Measurements from ENCODE around the gene BRMS1L.

The BRMS1L gene

DNA sequence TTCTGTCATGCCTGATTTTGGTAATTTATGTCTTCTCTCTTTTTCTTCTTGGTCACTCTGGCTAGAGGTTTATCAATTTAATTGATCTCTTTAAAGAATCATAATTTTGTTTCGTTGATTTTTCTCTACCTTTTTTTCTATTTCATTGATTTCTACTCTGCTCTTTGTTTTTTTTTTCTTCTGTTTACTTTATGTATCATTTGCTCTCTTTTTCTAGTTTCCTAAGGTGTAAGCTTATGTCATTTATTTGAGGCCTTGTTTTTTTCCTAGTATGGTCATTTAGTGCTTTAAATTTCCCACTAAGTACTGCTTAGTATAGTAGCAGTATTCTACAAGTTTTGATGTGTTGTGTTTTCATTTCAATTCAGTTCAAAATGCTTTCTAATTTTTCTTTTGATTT lies 89.6 kb downstream of the BRMS1L start:
- TF ChIP-seq, protein P1, sequence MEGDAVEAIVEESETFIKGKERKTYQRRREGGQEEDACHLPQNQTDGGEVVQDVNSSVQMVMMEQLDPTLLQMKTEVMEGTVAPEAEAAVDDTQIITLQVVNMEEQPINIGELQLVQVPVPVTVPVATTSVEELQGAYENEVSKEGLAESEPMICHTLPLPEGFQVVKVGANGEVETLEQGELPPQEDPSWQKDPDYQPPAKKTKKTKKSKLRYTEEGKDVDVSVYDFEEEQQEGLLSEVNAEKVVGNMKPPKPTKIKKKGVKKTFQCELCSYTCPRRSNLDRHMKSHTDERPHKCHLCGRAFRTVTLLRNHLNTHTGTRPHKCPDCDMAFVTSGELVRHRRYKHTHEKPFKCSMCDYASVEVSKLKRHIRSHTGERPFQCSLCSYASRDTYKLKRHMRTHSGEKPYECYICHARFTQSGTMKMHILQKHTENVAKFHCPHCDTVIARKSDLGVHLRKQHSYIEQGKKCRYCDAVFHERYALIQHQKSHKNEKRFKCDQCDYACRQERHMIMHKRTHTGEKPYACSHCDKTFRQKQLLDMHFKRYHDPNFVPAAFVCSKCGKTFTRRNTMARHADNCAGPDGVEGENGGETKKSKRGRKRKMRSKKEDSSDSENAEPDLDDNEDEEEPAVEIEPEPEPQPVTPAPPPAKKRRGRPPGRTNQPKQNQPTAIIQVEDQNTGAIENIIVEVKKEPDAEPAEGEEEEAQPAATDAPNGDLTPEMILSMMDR (conservative IDR thresholded peaks at IDR 0.05; ENCODE audit: low read depth): no peak
- no peak for DNase-seq (ENCODE audit: low spot score)
- CTCF ChIA-PET: interaction anchor here (0.6 to 0.7 kb wide), 2 partner anchors 301 to 842 kb away, joined by 3 to 4 read pairs; no protein-coding TSS in a partner anchor
- H3K27ac ChIP-seq: no peak overlapping the region
- POLR2A ChIA-PET (ENCODE audit: low non-redundant PET): no interaction called here
